Vagina (tissue), 2 donors: ENCODE measurements around the gene SERPINA5.

Experiments used
- POLR2A ChIP-seq, 2 donors: fragments of 450-650 bp; IDR thresholded peaks; one replicate each; pipeline ENCODE4 v1.6.1; 2017; ENCODE audit warnings: antibody characterized with exemption in 2 of 2, mild to moderate bottlenecking in 2 of 2, moderate library complexity in 2 of 2
- POLR2AphosphoS5 ChIP-seq, 2 donors: sonication (generic); formaldehyde crosslinking; IDR thresholded peaks; one replicate each; pipeline ENCODE4 v1.9.0; 2017; ENCODE audit warnings: antibody characterized with exemption in 2 of 2, mild to moderate bottlenecking in 2 of 2, low read depth in 1 of 2; ENCODE audit not compliant: insufficient read depth in 1 of 2
- TF ChIP-seq, protein P1 (sequence below), 3 experiments: fragments of 450-650 bp in 2 of 3; fragments of 200-600 bp in 1 of 3; sonication (generic) in 1 of 3; IDR thresholded peaks; one replicate each; pipeline ENCODE4 v1.5.1; 2017 to 2019; ENCODE audit warnings: antibody characterized with exemption in 3 of 3, mild to moderate bottlenecking in 2 of 3, moderate library complexity in 2 of 3

DNA sequence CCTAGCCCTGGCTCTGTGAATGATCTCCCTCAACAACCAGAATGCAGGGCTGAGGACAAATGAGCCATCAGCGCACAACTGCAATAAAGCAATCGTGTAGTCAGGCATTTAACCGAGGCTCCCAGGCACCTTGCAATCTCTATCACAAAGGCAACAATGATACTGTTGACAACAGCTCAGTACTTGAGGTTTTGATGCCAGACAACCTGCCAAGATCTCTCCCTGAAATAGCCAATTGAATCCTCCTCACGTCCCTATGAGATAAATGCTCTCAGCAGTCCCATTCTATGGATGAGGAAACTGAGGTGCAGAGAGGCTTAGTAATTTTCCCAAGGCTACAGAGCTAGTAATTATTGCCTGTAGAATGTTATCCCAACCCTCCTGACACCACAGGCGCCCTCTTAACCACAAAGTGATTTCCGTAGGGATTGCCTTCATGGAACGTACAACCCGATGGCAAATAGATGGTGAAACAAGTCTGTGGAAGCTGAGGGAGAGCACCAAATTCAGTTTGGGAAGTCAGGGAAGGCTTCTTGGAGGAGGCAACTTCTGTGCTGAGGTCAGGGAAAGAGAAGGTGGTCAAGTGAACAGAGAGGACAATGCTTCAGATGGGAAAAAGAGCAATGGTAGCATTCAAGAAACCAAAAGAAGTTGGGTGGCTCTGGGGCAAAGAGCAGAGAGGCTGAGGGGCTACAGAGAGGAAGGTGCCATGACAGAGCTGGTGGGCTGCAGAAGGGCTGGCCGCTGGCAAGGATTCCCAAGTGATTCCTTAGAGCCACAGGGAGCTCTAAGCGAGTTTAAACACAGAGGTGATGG lies 43.5 kb downstream of the SERPINA5 start:
- TF ChIP-seq POLR2A (IDR thresholded peaks at IDR 0.05) (no peak), POLR2AphosphoS5 (IDR thresholded peaks at IDR 0.05; ENCODE audit: insufficient read depth in 1 of 2, low read depth in 1 of 2) (no peak)
- TF ChIP-seq, protein P1, sequence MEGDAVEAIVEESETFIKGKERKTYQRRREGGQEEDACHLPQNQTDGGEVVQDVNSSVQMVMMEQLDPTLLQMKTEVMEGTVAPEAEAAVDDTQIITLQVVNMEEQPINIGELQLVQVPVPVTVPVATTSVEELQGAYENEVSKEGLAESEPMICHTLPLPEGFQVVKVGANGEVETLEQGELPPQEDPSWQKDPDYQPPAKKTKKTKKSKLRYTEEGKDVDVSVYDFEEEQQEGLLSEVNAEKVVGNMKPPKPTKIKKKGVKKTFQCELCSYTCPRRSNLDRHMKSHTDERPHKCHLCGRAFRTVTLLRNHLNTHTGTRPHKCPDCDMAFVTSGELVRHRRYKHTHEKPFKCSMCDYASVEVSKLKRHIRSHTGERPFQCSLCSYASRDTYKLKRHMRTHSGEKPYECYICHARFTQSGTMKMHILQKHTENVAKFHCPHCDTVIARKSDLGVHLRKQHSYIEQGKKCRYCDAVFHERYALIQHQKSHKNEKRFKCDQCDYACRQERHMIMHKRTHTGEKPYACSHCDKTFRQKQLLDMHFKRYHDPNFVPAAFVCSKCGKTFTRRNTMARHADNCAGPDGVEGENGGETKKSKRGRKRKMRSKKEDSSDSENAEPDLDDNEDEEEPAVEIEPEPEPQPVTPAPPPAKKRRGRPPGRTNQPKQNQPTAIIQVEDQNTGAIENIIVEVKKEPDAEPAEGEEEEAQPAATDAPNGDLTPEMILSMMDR (IDR thresholded peaks at IDR 0.05) = no peak
